ENCODE results near the gene JAK1. TPM values are rescaled to one million over a fixed set of nuclear protein-coding genes. Genes with fewer than 3 reads are reported as not detected.
"Not testable (repeated sequence)": the region's sequence is repeated elsewhere in the genome, so short reads cannot be mapped to it uniquely, and the experiment has no call there.

JAK1 gene
- polyA plus RNA-seq, 1 donor from 2014 or later, result 26.8 TPM

DNA sequence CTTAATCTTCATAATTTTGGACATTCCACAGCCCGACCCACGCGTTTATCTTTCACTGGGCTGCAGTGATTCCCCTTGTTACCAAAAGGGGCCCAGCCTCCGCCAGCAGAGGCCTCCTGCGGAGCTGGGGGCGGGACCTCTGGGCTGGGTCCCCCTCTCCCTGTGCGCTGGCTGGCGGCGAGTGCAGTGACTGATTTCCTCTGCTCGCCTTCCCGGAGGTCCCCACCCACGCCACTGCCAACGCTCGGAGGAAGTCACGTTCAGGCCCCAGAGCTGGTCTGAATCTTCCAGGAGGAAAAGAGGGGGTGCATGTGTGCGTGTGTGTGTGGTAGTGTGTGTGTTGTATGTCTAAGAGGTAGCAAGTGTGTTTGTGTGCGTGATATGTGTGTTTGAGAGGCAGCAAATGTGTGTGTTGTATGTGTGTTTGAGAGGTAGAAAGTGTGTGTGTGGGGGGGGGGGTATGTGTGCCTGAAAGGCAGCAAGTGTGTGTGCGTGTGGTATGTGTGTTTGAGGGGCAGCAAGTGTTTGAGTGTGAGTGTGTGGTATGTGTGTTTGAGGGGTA, 35.0 kb upstream of the JAK1 start:
- no peaks in the 10 kb centered on the region for H3K36me3 ChIP-seq (ENCODE audit: insufficient read depth, low read length)
- no peak for TF ChIP-seq RAD21 (conservative IDR thresholded peaks at IDR 0.05)
- TF ChIP-seq MXI1 (conservative IDR thresholded peaks at IDR 0.05; ENCODE audit: poor library complexity, severe bottlenecking), result no peak
- TF ChIP-seq, protein P1, sequence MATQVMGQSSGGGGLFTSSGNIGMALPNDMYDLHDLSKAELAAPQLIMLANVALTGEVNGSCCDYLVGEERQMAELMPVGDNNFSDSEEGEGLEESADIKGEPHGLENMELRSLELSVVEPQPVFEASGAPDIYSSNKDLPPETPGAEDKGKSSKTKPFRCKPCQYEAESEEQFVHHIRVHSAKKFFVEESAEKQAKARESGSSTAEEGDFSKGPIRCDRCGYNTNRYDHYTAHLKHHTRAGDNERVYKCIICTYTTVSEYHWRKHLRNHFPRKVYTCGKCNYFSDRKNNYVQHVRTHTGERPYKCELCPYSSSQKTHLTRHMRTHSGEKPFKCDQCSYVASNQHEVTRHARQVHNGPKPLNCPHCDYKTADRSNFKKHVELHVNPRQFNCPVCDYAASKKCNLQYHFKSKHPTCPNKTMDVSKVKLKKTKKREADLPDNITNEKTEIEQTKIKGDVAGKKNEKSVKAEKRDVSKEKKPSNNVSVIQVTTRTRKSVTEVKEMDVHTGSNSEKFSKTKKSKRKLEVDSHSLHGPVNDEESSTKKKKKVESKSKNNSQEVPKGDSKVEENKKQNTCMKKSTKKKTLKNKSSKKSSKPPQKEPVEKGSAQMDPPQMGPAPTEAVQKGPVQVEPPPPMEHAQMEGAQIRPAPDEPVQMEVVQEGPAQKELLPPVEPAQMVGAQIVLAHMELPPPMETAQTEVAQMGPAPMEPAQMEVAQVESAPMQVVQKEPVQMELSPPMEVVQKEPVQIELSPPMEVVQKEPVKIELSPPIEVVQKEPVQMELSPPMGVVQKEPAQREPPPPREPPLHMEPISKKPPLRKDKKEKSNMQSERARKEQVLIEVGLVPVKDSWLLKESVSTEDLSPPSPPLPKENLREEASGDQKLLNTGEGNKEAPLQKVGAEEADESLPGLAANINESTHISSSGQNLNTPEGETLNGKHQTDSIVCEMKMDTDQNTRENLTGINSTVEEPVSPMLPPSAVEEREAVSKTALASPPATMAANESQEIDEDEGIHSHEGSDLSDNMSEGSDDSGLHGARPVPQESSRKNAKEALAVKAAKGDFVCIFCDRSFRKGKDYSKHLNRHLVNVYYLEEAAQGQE (IDR thresholded peaks at IDR 0.05; ENCODE audit: borderline replicate concordance), result no peak
- TF ChIP-seq POLR2AphosphoS5 (IDR thresholded peaks at IDR 0.05), result no peak
- no peak for TF ChIP-seq EZH2 (IDR thresholded peaks at IDR 0.05; ENCODE audit: borderline replicate concordance, insufficient read depth, low read length, poor library complexity, severe bottlenecking)
- no peak for TF ChIP-seq TAF1 (IDR thresholded peaks at IDR 0.05; ENCODE audit: low read depth)
- no peak for TF ChIP-seq EP300 (conservative IDR thresholded peaks at IDR 0.05; ENCODE audit: poor library complexity, severe bottlenecking)
- TF ChIP-seq, protein P2, sequence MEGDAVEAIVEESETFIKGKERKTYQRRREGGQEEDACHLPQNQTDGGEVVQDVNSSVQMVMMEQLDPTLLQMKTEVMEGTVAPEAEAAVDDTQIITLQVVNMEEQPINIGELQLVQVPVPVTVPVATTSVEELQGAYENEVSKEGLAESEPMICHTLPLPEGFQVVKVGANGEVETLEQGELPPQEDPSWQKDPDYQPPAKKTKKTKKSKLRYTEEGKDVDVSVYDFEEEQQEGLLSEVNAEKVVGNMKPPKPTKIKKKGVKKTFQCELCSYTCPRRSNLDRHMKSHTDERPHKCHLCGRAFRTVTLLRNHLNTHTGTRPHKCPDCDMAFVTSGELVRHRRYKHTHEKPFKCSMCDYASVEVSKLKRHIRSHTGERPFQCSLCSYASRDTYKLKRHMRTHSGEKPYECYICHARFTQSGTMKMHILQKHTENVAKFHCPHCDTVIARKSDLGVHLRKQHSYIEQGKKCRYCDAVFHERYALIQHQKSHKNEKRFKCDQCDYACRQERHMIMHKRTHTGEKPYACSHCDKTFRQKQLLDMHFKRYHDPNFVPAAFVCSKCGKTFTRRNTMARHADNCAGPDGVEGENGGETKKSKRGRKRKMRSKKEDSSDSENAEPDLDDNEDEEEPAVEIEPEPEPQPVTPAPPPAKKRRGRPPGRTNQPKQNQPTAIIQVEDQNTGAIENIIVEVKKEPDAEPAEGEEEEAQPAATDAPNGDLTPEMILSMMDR (IDR thresholded peaks at IDR 0.05; ENCODE audit: poor library complexity, severe bottlenecking), result no peak
- no peak for TF ChIP-seq SMC3 (conservative IDR thresholded peaks at IDR 0.05; ENCODE audit: poor library complexity)
- H4K20me1 ChIP-seq (ENCODE audit: insufficient read depth), result no peaks in the 10 kb centered on the region
- H3K27me3 ChIP-seq (ENCODE audit: insufficient read depth, low read depth, low read length), result peaks cover 40% of the 10 kb centered on the region
- no peak overlapping the region for H3K4me3 ChIP-seq (ENCODE audit: low read length)
- no peaks in the 10 kb centered on the region for H3K9me3 ChIP-seq (ENCODE audit: low read length)
- no peak overlapping the region for H3K4me2 ChIP-seq (ENCODE audit: low read length)
- H3K79me2 ChIP-seq (replicated peaks; ENCODE audit: insufficient read depth, low read length), result no peaks in the 10 kb centered on the region
- no peak overlapping the region for H3K27ac ChIP-seq (ENCODE audit: low read length)
- no peak overlapping the region for H3K9ac ChIP-seq (ENCODE audit: low read length)
- no peaks in the 10 kb centered on the region for H3F3A ChIP-seq (ENCODE audit: insufficient read depth, low read length, poor library complexity, severe bottlenecking)
- no peaks in the 10 kb centered on the region for H3K9me2 ChIP-seq (ENCODE audit: insufficient read depth, low read length)
- no peak overlapping the region for H2AFZ ChIP-seq (ENCODE audit: low read depth, low read length)

DNA sequence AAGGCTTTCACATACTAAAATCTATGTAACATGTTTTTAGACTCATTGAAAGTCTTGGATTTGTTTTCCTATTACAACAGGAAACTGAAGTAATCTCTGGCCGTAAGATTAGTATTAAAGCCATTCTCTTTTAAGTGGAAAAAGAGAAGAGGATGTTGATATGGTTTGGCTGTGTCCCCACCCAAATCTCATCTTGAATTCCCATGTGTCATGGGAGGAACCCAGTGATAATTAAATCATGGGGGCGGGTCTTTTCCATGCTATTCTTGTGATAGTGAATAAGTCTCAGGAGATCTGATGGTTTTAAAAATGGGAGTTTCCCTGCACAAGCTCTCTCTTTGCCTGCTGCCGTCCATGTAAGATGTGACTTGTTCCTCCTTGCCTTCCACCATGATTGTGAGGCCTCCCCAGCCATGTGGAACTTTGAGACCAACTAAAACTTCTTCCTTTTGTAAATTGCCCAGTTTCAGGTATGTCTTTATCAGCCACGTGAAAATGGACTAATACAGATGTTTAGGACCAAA, 32.1 kb upstream of the JAK1 start:
- not testable (repeated sequence) for H3F3A ChIP-seq (ENCODE audit: insufficient read depth, low read length, poor library complexity, severe bottlenecking); H3K79me2 ChIP-seq (replicated peaks; ENCODE audit: insufficient read depth, low read length); H3K4me3 ChIP-seq (ENCODE audit: low read length); H3K36me3 ChIP-seq (ENCODE audit: insufficient read depth, low read length); H3K9me3 ChIP-seq (ENCODE audit: low read length); H3K9me2 ChIP-seq (ENCODE audit: insufficient read depth, low read length); H3K9ac ChIP-seq (ENCODE audit: low read length); H3K27ac ChIP-seq (ENCODE audit: low read length); H2AFZ ChIP-seq (ENCODE audit: low read depth, low read length); H4K20me1 ChIP-seq (ENCODE audit: insufficient read depth); H3K4me2 ChIP-seq (ENCODE audit: low read length)
- H3K27me3 ChIP-seq (ENCODE audit: insufficient read depth, low read depth, low read length), result peaks cover 27% of the 10 kb centered on the region
